HG02763 (cell line): ENCODE measurements around the gene ATP13A4.
"Not testable (repeated sequence)": the region's sequence is repeated elsewhere in the genome, so short reads cannot be mapped to it uniquely, and the experiment has no call there.

ENCODE experiments used
- ATAC-seq: cut with Tn5 transposase; IDR thresholded peaks from one replicate; pipeline ENCODE4 v1.9.1; 2021; ENCODE audit warnings: mild to moderate bottlenecking, moderate library complexity; ENCODE audit not compliant: unreplicated experiment

The ATP13A4 gene

DNA sequence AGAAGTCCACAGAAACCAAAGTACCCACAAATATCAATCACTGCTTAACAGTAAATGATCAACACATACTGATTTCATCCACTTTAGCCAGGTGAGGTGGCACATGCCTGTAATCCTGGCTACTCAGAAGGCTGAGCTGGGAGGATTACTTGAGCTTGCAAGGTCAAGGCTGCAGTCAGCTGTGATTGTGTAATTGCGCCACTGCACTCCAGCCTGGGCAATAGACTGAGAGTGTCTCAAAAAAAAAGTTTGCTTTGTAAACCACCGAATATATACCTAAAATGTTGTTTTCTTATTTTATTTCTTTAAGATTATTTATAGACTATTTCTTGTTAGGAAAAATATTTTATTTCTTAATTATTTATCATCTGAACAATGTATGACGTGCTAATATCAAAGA is 8.7 kb upstream of the ATP13A4 start:
- no peak for ATAC-seq

DNA sequence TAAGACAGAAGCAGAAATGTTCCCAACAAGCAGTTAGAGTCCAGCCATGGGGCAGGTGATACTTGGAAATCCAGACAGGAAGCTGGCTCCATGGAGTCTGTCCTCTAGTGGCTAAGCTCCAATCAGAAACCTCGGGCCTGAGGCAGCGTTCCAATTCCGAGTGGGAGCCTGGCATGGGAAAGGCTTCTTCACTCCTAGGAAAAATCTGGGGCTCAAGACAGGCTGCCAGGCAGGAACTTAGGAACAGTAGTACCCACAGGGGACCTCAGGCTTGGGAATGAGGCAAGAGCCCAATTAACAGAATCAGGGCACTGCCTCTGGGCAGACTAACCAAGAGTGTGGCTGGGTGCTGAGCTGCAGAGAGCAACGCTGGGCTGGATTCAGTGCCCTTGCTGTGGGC is 6.2 kb upstream of the ATP13A4 start:
- ATAC-seq: no peak

GRCh38 chr3:193560091-193560490 is 5.4 kb upstream of the ATP13A4 start:
- ATAC-seq: no peak

- no peak for ATAC-seq
Observed at GRCh38 chr3:193559100-193559499, 4.4 kb upstream of the ATP13A4 start.

DNA sequence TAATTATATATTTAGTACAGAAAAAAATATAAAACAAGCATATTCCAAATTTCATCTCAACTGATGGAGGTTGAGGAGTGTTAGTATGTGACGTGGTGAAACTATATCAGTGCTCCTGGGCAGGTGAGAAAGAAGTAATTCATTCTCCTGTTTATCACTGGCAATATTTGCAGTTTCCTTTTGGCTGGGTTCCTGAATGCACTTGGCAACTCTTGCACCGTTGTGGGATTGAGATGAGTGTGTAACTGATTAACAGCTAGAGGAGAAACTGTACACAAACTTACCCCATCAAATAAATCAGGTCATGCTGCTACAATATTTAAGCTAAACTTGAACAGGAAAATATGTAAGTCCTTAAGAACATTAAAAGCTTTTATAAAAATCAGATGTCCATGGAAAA is 2.1 kb upstream of the ATP13A4 start:
- ATAC-seq: no peak

DNA sequence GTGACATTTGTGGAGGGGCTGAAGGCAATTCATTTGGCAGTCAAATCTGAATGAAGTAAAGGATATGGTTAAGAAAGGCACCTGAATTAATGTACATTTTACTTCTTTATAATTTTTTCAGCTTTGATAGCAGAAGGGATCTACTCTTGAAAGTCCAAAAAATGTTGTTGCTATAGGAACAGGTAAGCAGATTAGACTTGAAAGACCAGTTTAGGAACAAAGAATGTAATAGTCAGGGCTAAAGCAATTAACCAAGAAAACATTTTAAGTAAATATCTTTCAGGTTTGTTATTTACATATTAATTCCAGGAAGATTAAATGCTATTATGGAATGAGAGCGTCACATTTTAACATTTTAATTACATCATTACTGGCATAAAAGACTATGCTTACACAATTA is 1.1 kb downstream of the ATP13A4 start:
- no peak for ATAC-seq

- no peak for ATAC-seq
Observed at GRCh38 chr3:193552923-193553322, 1.8 kb downstream of the ATP13A4 start.

- ATAC-seq: no peak
Observed at GRCh38 chr3:193548406-193548805, 6.3 kb downstream of the ATP13A4 start.

GRCh38 chr3:193546129-193546528 is 8.6 kb downstream of the ATP13A4 start:
- ATAC-seq: no peak

- ATAC-seq: no peak
Observed at GRCh38 chr3:193545304-193545703, 9.4 kb downstream of the ATP13A4 start.

GRCh38 chr3:193544289-193544688 is 10.4 kb downstream of the ATP13A4 start:
- ATAC-seq: no peak

DNA sequence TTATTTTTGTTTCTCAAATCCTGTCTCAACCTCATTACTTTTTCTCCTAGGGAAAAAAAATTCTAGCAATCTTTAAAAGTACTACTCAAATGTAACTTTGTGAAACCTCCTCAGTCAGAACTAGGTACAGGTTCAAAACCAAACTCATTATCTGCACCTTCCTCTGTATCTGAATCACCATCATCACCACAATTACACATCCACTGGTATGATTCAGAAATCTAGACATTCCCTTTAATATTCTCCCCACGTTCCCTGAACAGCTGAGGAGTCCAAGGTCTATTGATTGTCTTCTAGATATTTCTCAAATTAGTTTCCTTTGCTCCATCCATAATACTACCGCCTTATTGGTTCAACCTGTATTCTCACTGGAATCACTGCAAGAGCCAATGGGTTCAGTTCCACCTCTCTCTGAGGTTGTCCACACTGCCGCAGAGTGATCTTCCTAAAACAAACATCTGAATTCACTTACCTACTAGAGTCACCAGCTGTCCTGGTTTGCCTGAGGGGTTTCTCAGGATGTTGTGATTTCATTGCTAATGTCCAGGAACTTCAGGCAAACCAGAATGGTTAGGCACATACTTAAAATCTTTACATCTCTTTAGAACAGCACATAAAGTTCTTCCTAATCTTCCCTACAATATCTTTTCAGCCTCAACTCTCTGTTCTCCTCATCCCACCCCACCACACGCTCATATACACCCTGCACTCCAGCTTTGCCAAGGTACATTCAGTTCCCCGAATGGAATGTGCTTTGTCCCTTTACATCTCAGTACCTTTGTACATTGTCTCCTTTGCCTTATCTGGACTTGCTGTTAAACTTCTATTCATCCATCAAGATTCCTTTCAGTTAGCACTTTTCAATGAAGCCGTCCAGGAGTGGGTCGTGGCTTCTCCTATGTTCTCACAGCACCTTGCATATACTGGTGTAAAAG is 24.2 kb downstream of the ATP13A4 start:
- no peak for ATAC-seq

- not testable (repeated sequence) for ATAC-seq
Observed at GRCh38 chr3:193526085-193526484, 28.6 kb downstream of the ATP13A4 start.

DNA sequence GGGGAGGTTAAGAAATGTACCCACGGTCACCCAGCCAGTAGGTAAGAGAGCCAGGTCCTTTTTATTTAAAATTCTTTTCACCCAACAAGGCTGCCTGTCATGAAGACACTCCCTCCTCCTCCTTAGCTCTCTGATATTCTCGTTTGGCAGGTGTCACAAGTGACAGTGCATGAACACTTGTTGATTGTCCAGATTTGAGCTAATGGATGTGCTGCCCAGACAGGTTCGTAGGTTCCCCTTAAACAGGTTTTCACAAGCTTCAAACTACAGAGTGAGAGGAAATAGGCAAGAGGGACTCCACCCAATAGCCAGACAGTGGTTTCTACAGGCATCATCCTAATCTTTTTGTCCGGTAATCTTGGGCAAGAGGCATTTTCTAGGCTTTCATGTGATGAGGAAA is 32.2 kb downstream of the ATP13A4 start:
- no peak for ATAC-seq

GRCh38 chr3:193520738-193521137 is 34.0 kb downstream of the ATP13A4 start:
- no peak for ATAC-seq

DNA sequence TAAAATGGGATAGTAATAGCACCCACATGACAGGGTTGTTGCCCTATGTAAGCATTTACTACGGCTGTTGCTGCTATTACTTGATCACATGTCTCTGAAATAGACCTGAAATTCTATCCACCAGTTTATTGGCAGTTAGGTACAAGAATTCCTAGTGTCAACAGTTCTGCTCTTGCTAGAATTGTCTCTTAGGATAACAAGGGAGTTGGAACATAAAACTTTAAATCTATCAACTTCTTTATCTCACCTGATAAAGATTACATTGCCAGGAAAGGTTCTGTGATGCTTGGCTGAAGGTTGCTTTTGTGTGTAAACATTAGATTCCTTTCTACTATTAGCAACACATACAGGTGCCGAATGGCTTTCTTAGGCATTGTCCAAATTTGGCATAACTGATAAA is 38.7 kb downstream of the ATP13A4 start:
- ATAC-seq: no peak

GRCh38 chr3:193510154-193510553 is 44.5 kb downstream of the ATP13A4 start:
- no peak for ATAC-seq

- no peak for ATAC-seq
Observed at GRCh38 chr3:193509103-193509965, 45.4 kb downstream of the ATP13A4 start.

GRCh38 chr3:193508108-193508507 is 46.6 kb downstream of the ATP13A4 start:
- no peak for ATAC-seq

GRCh38 chr3:193507566-193507965 is 47.1 kb downstream of the ATP13A4 start:
- no peak for ATAC-seq

DNA sequence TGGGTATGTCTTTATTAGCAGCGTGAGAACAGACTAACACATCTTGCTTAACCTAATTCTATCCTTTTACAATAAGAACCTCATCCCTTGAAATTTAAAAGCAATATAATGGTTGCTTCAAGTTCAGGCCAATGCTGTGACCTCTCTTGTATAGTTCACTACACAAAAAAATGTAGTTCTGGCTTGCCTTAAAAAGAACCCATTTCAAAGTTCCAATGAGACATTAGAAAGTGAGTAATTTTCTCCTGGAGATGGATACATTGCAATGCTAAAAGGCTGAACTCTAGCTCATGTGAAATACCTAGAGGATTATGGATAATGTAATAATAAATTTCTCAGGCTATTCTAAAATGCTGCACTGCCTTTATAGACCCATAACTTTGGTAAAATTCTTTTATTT is 47.8 kb downstream of the ATP13A4 start:
- ATAC-seq: no peak

- ATAC-seq: no peak
Observed at GRCh38 chr3:193502871-193503270, 51.8 kb downstream of the ATP13A4 start.
